Left kidney (tissue), 2 donors: ENCODE results near the gene DHX8. TPM values are rescaled to one million over a fixed set of nuclear protein-coding genes. Genes with fewer than 3 reads are reported as not detected.

Source experiments
- DNase-seq: peaks from one replicate; pipeline ENCODE4 v3.0.0-alpha.2; 2013
- polyA plus RNA-seq: library from polyadenylated mRNA; unstranded; fragments of 120-200 nt; gene quantifications from one replicate; pipeline ENCODE4 v1.2.1, GENCODE V29; 2013; ENCODE audit not compliant: insufficient read length

Gene DHX8
- polyA plus RNA-seq, 1 donor: 45.2 TPM

- no peak for DNase-seq
Observed at GRCh38 chr17:43521389-43521788, 37.6 kb downstream of the DHX8 start.

- no peak for DNase-seq
Observed at GRCh38 chr17:43524945-43525575, 41.3 kb downstream of the DHX8 start.

- no peak for DNase-seq
Observed at GRCh38 chr17:43526886-43527648, 43.3 kb downstream of the DHX8 start.

GRCh38 chr17:43528319-43528987 lies 44.7 kb downstream of the DHX8 start:
- DNase-seq: no peak

- no peak for DNase-seq
Observed at GRCh38 chr17:43528988-43529814, 45.4 kb downstream of the DHX8 start.

GRCh38 chr17:43529947-43530287 lies 46.1 kb downstream of the DHX8 start:
- no peak for DNase-seq

- peak; percentile 100 for DNase-seq
Observed at GRCh38 chr17:43530288-43531081, 46.7 kb downstream of the DHX8 start.

- no peak for DNase-seq
Observed at GRCh38 chr17:43531082-43531378, 47.3 kb downstream of the DHX8 start.

GRCh38 chr17:43531955-43532354 lies 48.2 kb downstream of the DHX8 start:
- no peak for DNase-seq

- DNase-seq: no peak
Observed at GRCh38 chr17:43532581-43532980, 48.8 kb downstream of the DHX8 start.

GRCh38 chr17:43533699-43534098 lies 49.9 kb downstream of the DHX8 start:
- DNase-seq: no peak

- no peak for DNase-seq
Observed at GRCh38 chr17:43534909-43535308, 51.1 kb downstream of the DHX8 start.

- no peak for DNase-seq
Observed at GRCh38 chr17:43536236-43536992, 52.6 kb downstream of the DHX8 start.

GRCh38 chr17:43540821-43541674 lies 57.3 kb downstream of the DHX8 start:
- no peak for DNase-seq

GRCh38 chr17:43542859-43543258 lies 59.1 kb downstream of the DHX8 start:
- no peak for DNase-seq

GRCh38 chr17:43543300-43543699 lies 59.5 kb downstream of the DHX8 start:
- DNase-seq: no peak

- no peak for DNase-seq
Observed at GRCh38 chr17:43543771-43544575, 60.2 kb downstream of the DHX8 start.

GRCh38 chr17:43545383-43545632 lies 61.5 kb downstream of the DHX8 start:
- no peak for DNase-seq
